Measurements from ENCODE around the gene SMAD7.

SMAD7 gene

GRCh38 chr18:48959921-48960920 is 9.5 kb upstream of the SMAD7 start:
- no peak for DNase-seq (ENCODE audit: low read depth)

- no peak for DNase-seq (ENCODE audit: low read depth)
Measured at GRCh38 chr18:48959551-48959920, 8.8 kb upstream of the SMAD7 start.

- no peak for DNase-seq (ENCODE audit: low read depth)
Measured at GRCh38 chr18:48958951-48959350, 8.2 kb upstream of the SMAD7 start.

- DNase-seq (ENCODE audit: low read depth) = no peak
Measured at GRCh38 chr18:48957616-48958015, 6.9 kb upstream of the SMAD7 start.

GRCh38 chr18:48957136-48957535 is 6.4 kb upstream of the SMAD7 start:
- DNase-seq (ENCODE audit: low read depth) = no peak

GRCh38 chr18:48956356-48956755 is 5.6 kb upstream of the SMAD7 start:
- DNase-seq (ENCODE audit: low read depth) = no peak

- no peak for DNase-seq (ENCODE audit: low read depth)
Measured at GRCh38 chr18:48955830-48956261, 5.1 kb upstream of the SMAD7 start.

GRCh38 chr18:48954886-48955819 is 4.4 kb upstream of the SMAD7 start:
- DNase-seq (ENCODE audit: low read depth) = no peak

GRCh38 chr18:48953104-48953706 is 2.4 kb upstream of the SMAD7 start:
- DNase-seq (ENCODE audit: low read depth) = no peak

GRCh38 chr18:48952287-48953103 is 1.7 kb upstream of the SMAD7 start:
- DNase-seq (ENCODE audit: low read depth) = no peak

- no peak for DNase-seq (ENCODE audit: low read depth)
Measured at GRCh38 chr18:48951448-48952286, 902 bp upstream of the SMAD7 start.

- no peak for DNase-seq (ENCODE audit: low read depth)
Measured at GRCh38 chr18:48949606-48950535, 894 bp downstream of the SMAD7 start.

GRCh38 chr18:48949050-48949605 is 1.6 kb downstream of the SMAD7 start:
- no peak for DNase-seq (ENCODE audit: low read depth)

GRCh38 chr18:48948112-48949049 is 2.4 kb downstream of the SMAD7 start:
- DNase-seq (ENCODE audit: low read depth) = no peak

GRCh38 chr18:48947560-48947959 is 3.2 kb downstream of the SMAD7 start:
- no peak for DNase-seq (ENCODE audit: low read depth)

GRCh38 chr18:48947092-48947491 is 3.7 kb downstream of the SMAD7 start:
- DNase-seq (ENCODE audit: low read depth) = no peak

GRCh38 chr18:48946329-48946835 is 4.4 kb downstream of the SMAD7 start:
- DNase-seq (ENCODE audit: low read depth) = no peak

- no peak for DNase-seq (ENCODE audit: low read depth)
Measured at GRCh38 chr18:48945953-48946217, 4.9 kb downstream of the SMAD7 start.
